Upper lobe of right lung (tissue), 1 donor: ENCODE results near the gene STAG1. TPM values are rescaled to one million over a fixed set of nuclear protein-coding genes. Genes with fewer than 3 reads are reported as not detected.
A peak's percentile ranks its signal among the peaks of the same experiment; 100 is the strongest.
"Not testable (repeated sequence)": the region's sequence is repeated elsewhere in the genome, so short reads cannot be mapped to it uniquely, and the experiment has no call there.

Experiments
- ATAC-seq: fragments of 200-7000 bp; cut with Tn5 transposase; one replicate; pipeline ENCODE4 v1.9.1; 2020; ENCODE audit warnings: mild to moderate bottlenecking, moderate library complexity
- DNase-seq: peaks from one replicate; pipeline ENCODE4 v3.0.0-alpha.2; 2020
- H3K27ac ChIP-seq: fragments of 200-600 bp; one replicate; pipeline ENCODE4 v1.8.0; 2022
- H3K27me3 ChIP-seq: fragments of 200-600 bp; one replicate; pipeline ENCODE4 v1.8.0; 2022; ENCODE audit warnings: mild to moderate bottlenecking
- H3K36me3 ChIP-seq: fragments of 200-600 bp; one replicate; pipeline ENCODE4 v1.8.0; 2022
- H3K4me1 ChIP-seq: fragments of 200-600 bp; one replicate; pipeline ENCODE4 v1.8.0; 2022
- H3K4me3 ChIP-seq: fragments of 200-600 bp; one replicate; pipeline ENCODE4 v1.8.0; 2022; ENCODE audit warnings: mild to moderate bottlenecking
- H3K9me3 ChIP-seq: fragments of 200-600 bp; one replicate; pipeline ENCODE4 v1.8.0; 2022
- CTCF ChIP-seq: fragments of 200-600 bp; IDR thresholded peaks from one replicate; pipeline ENCODE4 v1.8.0; 2022; ENCODE audit warnings: antibody characterized with exemption
- intact Hi-C: fragments of 100-400 bp; cut with DNase I; formaldehyde crosslinking; loops from one replicate; pipeline ENCODE4 v1.11.0; 2022
- total RNA-seq: library from RNA; stranded (reverse); fragmentation: NEBNext Ultra II Directional; extraction: Animal tissue kit (Norgen Biotek cat#: 25700); gene quantifications from one replicate; pipeline ENCODE4 v1.2.1, GENCODE V29; 2021
- donor health status: DM: no; HTN: yes; CAD: no; lungs with severe emphysema.

STAG1 gene
- total RNA-seq, 1 donor from 2014 or later, result 40.8 TPM

- ATAC-seq, result no peak
- DNase-seq, result no peak
- Histone ChIP-seq H3K4me1 (peaks cover 18% of the 10 kb centered on the region), H3K9me3 (peaks cover 3% of the 10 kb centered on the region), H3K4me3 (no peak overlapping the region), H3K27me3 (no peaks in the 10 kb centered on the region), H3K36me3 (peaks cover 4% of the 10 kb centered on the region), H3K27ac (no peak overlapping the region)
- no peak for TF ChIP-seq CTCF
- intact Hi-C loops, result no loop called here
These were observed 11.1 kb downstream of the STAG1 start for GRCh38 chr3:136741063-136741462.

- DNase-seq (no peak), ATAC-seq (no peak)
- Histone ChIP-seq H3K4me1 (peaks cover 11% of the 10 kb centered on the region), H3K27ac (no peak overlapping the region), H3K27me3 (no peaks in the 10 kb centered on the region), H3K36me3 (peaks cover 4% of the 10 kb centered on the region), H3K9me3 (peaks cover 3% of the 10 kb centered on the region), H3K4me3 (no peak overlapping the region)
- intact Hi-C loops, result no loop called here
- no peak for TF ChIP-seq CTCF
These were observed 11.7 kb downstream of the STAG1 start for GRCh38 chr3:136740351-136740958.

GRCh38 chr3:136736950-136737349 lies 15.2 kb downstream of the STAG1 start:
- H3K4me3 ChIP-seq, H3K27ac ChIP-seq, H3K36me3 ChIP-seq, H3K9me3 ChIP-seq, DNase-seq, H3K27me3 ChIP-seq, H3K4me1 ChIP-seq, intact Hi-C loops: not testable (repeated sequence)
- peak; percentile 23 for ATAC-seq

- ATAC-seq (no peak), DNase-seq (no peak)
- intact Hi-C loops, result no loop called here
- Histone ChIP-seq H3K27ac (no peak overlapping the region), H3K27me3 (no peaks in the 10 kb centered on the region), H3K4me3 (no peak overlapping the region), H3K4me1 (peaks cover 13% of the 10 kb centered on the region), H3K9me3 (no peaks in the 10 kb centered on the region), H3K36me3 (peaks cover 4% of the 10 kb centered on the region)
- no peak for TF ChIP-seq CTCF
These were observed 17.1 kb downstream of the STAG1 start for GRCh38 chr3:136735103-136735502.

- no peak for TF ChIP-seq CTCF
- Histone ChIP-seq H3K27ac (no peak overlapping the region), H3K9me3 (no peaks in the 10 kb centered on the region), H3K4me3 (no peak overlapping the region), H3K36me3 (peaks cover 4% of the 10 kb centered on the region), H3K27me3 (no peaks in the 10 kb centered on the region), H3K4me1 (peaks cover 17% of the 10 kb centered on the region)
- ATAC-seq (no peak), DNase-seq (no peak)
- intact Hi-C loops, result no loop called here
These were observed 17.7 kb downstream of the STAG1 start for GRCh38 chr3:136734382-136735070.

GRCh38 chr3:136733317-136733833 lies 18.8 kb downstream of the STAG1 start:
- H3K4me1 ChIP-seq, result peaks cover 28% of the 10 kb centered on the region

More at GRCh38 chr3:136733317-136733833, 18.8 kb downstream of the STAG1 start:
- no peak for TF ChIP-seq CTCF
- no peak overlapping the region for H3K27ac ChIP-seq
- no peak overlapping the region for H3K4me3 ChIP-seq
- H3K9me3 ChIP-seq, result no peaks in the 10 kb centered on the region
- H3K27me3 ChIP-seq, result no peaks in the 10 kb centered on the region
- H3K36me3 ChIP-seq, result peaks cover 4% of the 10 kb centered on the region
- DNase-seq (no peak), ATAC-seq (no peak)
- intact Hi-C loops, result no loop called here
